ENCODE results near the gene TPH1.
"Not testable (repeated sequence)": the region's sequence is repeated elsewhere in the genome, so short reads cannot be mapped to it uniquely, and the experiment has no call there.

The TPH1 gene

DNA sequence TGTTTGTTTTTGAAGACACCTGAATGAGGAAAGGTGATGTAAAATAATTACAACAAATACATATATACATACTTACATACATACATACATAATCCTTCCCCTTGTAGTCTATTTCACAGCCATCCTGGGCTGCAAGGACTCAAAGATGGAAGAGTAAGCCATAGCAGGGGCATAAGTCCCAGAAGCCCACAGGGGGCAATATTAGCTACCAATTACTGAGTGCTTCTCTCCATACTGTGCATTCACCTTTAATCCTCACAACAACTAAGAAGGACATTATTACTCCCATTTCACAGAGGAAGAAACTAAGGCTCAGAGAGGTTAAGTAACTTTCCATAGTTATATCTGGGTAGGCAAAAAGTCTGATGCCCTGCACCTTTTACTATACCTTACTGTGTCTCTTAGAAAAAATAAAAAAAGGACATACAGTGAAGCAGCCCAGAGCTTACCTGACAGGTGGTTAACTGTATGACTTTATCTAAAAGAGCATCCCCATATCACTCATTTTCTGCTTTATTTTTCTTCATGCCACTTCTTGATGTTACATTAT is 35.9 kb downstream of the TPH1 start:
- Histone ChIP-seq H3K27me3 (ENCODE audit: insufficient read depth, low read length) (no peaks in the 10 kb centered on the region), H3K27ac (ENCODE audit: low read depth, low read length) (no peak overlapping the region), H3K4me3 (ENCODE audit: low read depth, low read length) (no peak overlapping the region), H3K4me1 (ENCODE audit: control insufficient read depth, insufficient read depth, low read length, unreplicated experiment) (no peaks in the 10 kb centered on the region), H3K36me3 (ENCODE audit: insufficient read depth, low read length) (no peaks in the 10 kb centered on the region), H2AFZ (ENCODE audit: low read length, unreplicated experiment) (no peak overlapping the region), H3K79me2 (ENCODE audit: control insufficient read depth, insufficient read depth, low read length, unreplicated experiment) (no peaks in the 10 kb centered on the region)

DNA sequence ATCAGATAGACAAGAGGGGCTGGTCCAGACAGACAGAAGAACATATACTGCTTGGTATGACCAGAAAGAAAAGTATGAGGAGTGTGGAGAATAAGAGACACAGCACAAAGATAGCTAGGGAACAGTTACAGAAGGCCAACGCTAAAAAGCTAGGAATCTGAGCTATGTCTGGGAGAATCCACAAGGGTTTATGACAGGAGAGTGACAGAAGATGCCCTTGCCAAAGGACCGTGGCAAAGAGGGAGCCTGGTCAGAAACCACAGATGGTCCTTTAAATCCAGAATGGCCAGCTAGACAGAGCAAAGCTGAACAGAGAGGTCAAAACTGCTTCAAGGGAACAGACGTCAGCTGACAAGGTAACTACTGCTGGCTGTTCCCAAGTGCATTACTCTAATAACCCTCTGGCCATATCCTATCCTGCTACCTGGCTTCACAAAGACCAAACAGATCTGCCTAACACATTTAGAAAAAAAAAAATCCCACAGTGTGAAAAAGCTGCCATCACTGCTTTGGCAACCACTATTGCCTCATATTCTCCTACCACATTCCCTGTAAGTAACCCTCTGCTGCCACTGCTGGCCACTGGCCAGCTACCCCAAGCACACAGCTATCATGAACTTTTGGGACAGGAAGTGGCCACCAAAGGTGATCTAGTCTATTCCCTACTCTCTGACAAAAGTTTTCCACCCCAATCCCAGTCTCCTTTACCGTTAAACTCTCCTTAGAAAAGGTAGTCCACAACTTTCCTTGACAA is 40.5 kb downstream of the TPH1 start:
- no peaks in the 10 kb centered on the region for H3K79me2 ChIP-seq (ENCODE audit: control insufficient read depth, insufficient read depth, low read length, unreplicated experiment)
- no peak overlapping the region for H3K27ac ChIP-seq (ENCODE audit: low read depth, low read length)
- H2AFZ ChIP-seq (ENCODE audit: low read length, unreplicated experiment): no peak overlapping the region
- H3K4me1 ChIP-seq (ENCODE audit: control insufficient read depth, insufficient read depth, low read length, unreplicated experiment): no peaks in the 10 kb centered on the region
- no peaks in the 10 kb centered on the region for H3K27me3 ChIP-seq (ENCODE audit: insufficient read depth, low read length)
- H3K36me3 ChIP-seq (ENCODE audit: insufficient read depth, low read length): no peaks in the 10 kb centered on the region
- H3K4me3 ChIP-seq (ENCODE audit: low read depth, low read length): no peak overlapping the region

DNA sequence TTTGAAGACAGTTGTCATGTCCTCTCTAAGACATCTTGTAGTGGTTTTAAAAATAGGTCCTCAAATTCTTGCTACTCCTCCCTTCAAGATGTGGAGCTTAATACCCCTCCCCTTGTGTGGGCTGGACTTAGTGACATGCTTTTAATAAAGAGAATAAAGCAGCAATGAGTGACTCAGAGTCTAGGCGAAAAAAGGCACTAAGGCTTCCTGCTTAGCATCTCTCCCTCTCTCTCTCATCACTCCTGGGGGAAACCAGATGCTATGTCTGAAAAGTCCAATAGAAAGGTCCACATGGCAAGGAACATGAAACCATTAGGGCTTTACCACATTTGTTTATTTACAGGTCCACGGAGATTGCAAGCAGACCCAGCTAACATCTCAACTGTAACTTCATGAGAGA is 44.9 kb downstream of the TPH1 start:
- Histone ChIP-seq H2AFZ (ENCODE audit: low read length, unreplicated experiment) (no peak overlapping the region), H3K79me2 (ENCODE audit: control insufficient read depth, insufficient read depth, low read length, unreplicated experiment) (no peaks in the 10 kb centered on the region), H3K27me3 (ENCODE audit: insufficient read depth, low read length) (no peaks in the 10 kb centered on the region), H3K36me3 (ENCODE audit: insufficient read depth, low read length) (no peaks in the 10 kb centered on the region), H3K27ac (ENCODE audit: low read depth, low read length) (no peak overlapping the region), H3K4me3 (ENCODE audit: low read depth, low read length) (no peak overlapping the region), H3K4me1 (ENCODE audit: control insufficient read depth, insufficient read depth, low read length, unreplicated experiment) (no peaks in the 10 kb centered on the region)

DNA sequence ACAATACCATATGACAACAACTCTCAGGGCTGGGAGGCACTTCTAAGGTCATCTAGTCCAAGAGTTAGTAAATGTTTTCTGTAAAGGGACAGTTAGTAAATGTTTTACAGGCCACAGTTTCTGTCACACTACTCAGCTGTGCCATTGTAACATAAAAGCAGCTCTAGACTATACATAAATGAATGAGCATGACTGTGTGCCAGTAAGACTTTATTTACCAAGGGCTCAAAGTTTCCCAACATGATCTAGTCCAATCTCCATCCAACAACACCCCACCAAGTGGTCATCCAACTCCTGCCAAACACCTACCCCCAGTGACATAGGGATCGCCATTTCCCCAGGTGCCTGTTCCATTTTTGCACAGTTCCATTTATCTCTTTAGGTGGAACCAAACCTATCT is 45.3 kb downstream of the TPH1 start:
- H3K4me1 ChIP-seq (ENCODE audit: control insufficient read depth, insufficient read depth, low read length, unreplicated experiment): no peaks in the 10 kb centered on the region
- H3K79me2 ChIP-seq (ENCODE audit: control insufficient read depth, insufficient read depth, low read length, unreplicated experiment): no peaks in the 10 kb centered on the region
- H2AFZ ChIP-seq (ENCODE audit: low read length, unreplicated experiment): no peak overlapping the region
- no peak overlapping the region for H3K4me3 ChIP-seq (ENCODE audit: low read depth, low read length)
- H3K27ac ChIP-seq (ENCODE audit: low read depth, low read length): no peak overlapping the region
- H3K27me3 ChIP-seq (ENCODE audit: insufficient read depth, low read length): no peaks in the 10 kb centered on the region
- H3K36me3 ChIP-seq (ENCODE audit: insufficient read depth, low read length): no peaks in the 10 kb centered on the region

DNA sequence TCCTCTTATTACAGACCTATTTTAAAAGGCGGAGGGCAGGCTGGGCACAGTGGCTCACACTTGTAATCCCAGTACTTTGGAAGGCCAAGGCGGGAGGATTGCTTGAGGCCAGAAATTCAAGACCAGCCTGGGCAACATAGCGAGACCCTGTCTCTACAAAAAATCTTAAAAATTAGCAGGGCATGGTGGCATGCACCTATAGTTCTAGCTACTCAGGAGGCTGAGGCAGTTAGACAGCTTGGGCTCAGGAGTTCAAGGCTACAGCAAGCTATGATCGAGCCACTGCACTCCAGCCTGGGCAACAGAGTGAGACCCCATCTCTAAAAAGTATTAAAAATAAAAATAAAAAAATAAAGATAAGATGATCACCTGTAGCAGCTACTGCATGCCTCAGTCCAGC is 45.9 kb downstream of the TPH1 start:
- H2AFZ ChIP-seq (ENCODE audit: low read length, unreplicated experiment); H3K36me3 ChIP-seq (ENCODE audit: insufficient read depth, low read length); H3K4me3 ChIP-seq (ENCODE audit: low read depth, low read length); H3K27me3 ChIP-seq (ENCODE audit: insufficient read depth, low read length); H3K79me2 ChIP-seq (ENCODE audit: control insufficient read depth, insufficient read depth, low read length, unreplicated experiment); H3K4me1 ChIP-seq (ENCODE audit: control insufficient read depth, insufficient read depth, low read length, unreplicated experiment); H3K27ac ChIP-seq (ENCODE audit: low read depth, low read length): not testable (repeated sequence)
